Pancreas (tissue), 10 donors: ENCODE results near the gene COL16A1. TPM values are rescaled to one million over a fixed set of nuclear protein-coding genes. Genes with fewer than 3 reads are reported as not detected.

Source experiments
- ATAC-seq, 4 donors: fragments of 200-7000 bp; cut with Tn5 transposase; one replicate each; pipeline versions ENCODE4 v1.8.0 to v1.9.1; 2020; ENCODE audit warnings: mild to moderate bottlenecking in 4 of 4, moderate library complexity in 4 of 4
- DNase-seq, 6 donors: peaks; one replicate each; pipeline ENCODE4 v3.0.0-alpha.2; 2020
- FAIRE-seq: peaks from 2 replicates; lab custom pipeline; 2012; peaks lifted over from hg19 to GRCh38; lab: Jason Lieb, UNC
- H3K27ac ChIP-seq, 4 donors: fragments of 200-600 bp; sonication (generic); 1 replicate in 3 of 4; 2 replicates in 1 of 4; pipeline versions ENCODE4 v1.5.0 to v1.8.0; 2020
- H3K27me3 ChIP-seq, 4 donors: fragments of 200-600 bp; one replicate each; pipeline ENCODE4 v1.8.0; 2021
- H3K36me3 ChIP-seq, 3 donors: fragments of 200-600 bp; sonication (generic) in 1 of 3; one replicate each; pipeline versions ENCODE4 v1.5.0 to v1.8.0; 2020 to 2021
- H3K4me1 ChIP-seq, 3 donors: fragments of 200-600 bp; one replicate each; pipeline ENCODE4 v1.8.0; 2021
- H3K4me3 ChIP-seq, 4 donors: fragments of 200-600 bp; sonication (generic) in 2 of 4; one replicate each; pipeline versions ENCODE4 v1.5.0 to v1.8.0; 2020 to 2021
- H3K9me3 ChIP-seq, 4 donors: fragments of 200-600 bp; one replicate each; pipeline ENCODE4 v1.8.0; 2021
- CTCF ChIP-seq, 4 donors: fragments of 200-600 bp; sonication (generic) in 3 of 4; IDR thresholded peaks; one replicate each; pipeline versions ENCODE4 v1.5.0 to v1.8.0; 2021; ENCODE audit warnings: antibody characterized with exemption in 4 of 4
- WGBS, 2 donors: extraction: QIAGEN DNeasy Blood & Tissue Kit; methylation state at CpG; one replicate each; pipeline ENCODE4 v1.1.7; 2013; 5-methylcytosine and 5-hydroxymethylcytosine counted together
- intact Hi-C, 3 donors: fragments of 100-400 bp; cut with DNase I; formaldehyde crosslinking; loops; one replicate each; pipeline versions ENCODE4 v1.11.1 to v1.14.2; 2022
- polyA plus RNA-seq, 2 donors: library from polyadenylated mRNA; stranded (reverse); fragments of 200-250 nt; gene quantifications; one replicate each; pipeline ENCODE4 v1.2.3, GENCODE V29; 2013
- total RNA-seq, 6 donors: library from RNA; stranded (reverse); fragmentation: NEBNext Ultra II Directional in 4 of 6; extraction: Animal tissue kit (Norgen Biotek cat#: 25700) in 4 of 6; gene quantifications; one replicate each; pipeline versions ENCODE4 v1.2.1 to v1.2.4, GENCODE V29; 2021 to 2023
- donor health status: healthy with polysubstance abuse.
- donor health status: DM: no; HTN: no; CAD: no; lungs with moderate emphysema.
- donor health status: DM: no; HTN: no; CAD: no.
- donor health status: control.
- donor health status: control.
- donor health status: Bipolar disorder and iron deficiency.
- donor health status: DM: yes; HTN: yes; CAD: no.
- donor health status: DM: no; HTN: no; CAD: no.
- donor health status: DM: no; HTN: no; CAD: no.
- donor health status: DM: yes; HTN: yes; CAD: no.

Gene COL16A1
- total and polyA plus RNA-seq, 8 donors, result 3.3 to 26.7 (median 11.2) TPM

GRCh38 chr1:31694069-31694963 is 9.5 kb downstream of the COL16A1 start:
- DNase-seq (no peak), FAIRE-seq (no peak), ATAC-seq (no peak)
- H3K27me3 ChIP-seq, result no peaks in the 10 kb centered on the region
- H3K27ac ChIP-seq, result no peak overlapping the region
- no peaks in the 10 kb centered on the region for H3K9me3 ChIP-seq
- no peaks in the 10 kb centered on the region for H3K36me3 ChIP-seq
- intact Hi-C loops, result no loop called here
- no peaks in the 10 kb centered on the region for H3K4me1 ChIP-seq
- TF ChIP-seq CTCF (IDR thresholded peaks at IDR 0.05), result no peak
- 82% methylated on average over 12 of the region's 12 CpGs for WGBS, 2 donors
- H3K4me3 ChIP-seq, result no peak overlapping the region

- no peak overlapping the region for H3K27ac ChIP-seq
- WGBS, 2 donors, result 72 to 83% methylated on average over 10 of the region's 10 CpGs
- no peak overlapping the region for H3K4me3 ChIP-seq
- H3K36me3 ChIP-seq, result no peaks in the 10 kb centered on the region
- ATAC-seq (no peak), DNase-seq (no peak), FAIRE-seq (no peak)
- no peak for TF ChIP-seq CTCF (IDR thresholded peaks at IDR 0.05)
- intact Hi-C loops, result no loop called here
- H3K27me3 ChIP-seq, result no peaks in the 10 kb centered on the region
- H3K4me1 ChIP-seq, result no peaks in the 10 kb centered on the region
- H3K9me3 ChIP-seq, result no peaks in the 10 kb centered on the region
Measured at GRCh38 chr1:31693231-31693630, 10.6 kb downstream of the COL16A1 start.

GRCh38 chr1:31691951-31692350 is 11.9 kb downstream of the COL16A1 start:
- Histone ChIP-seq H3K36me3 (no peaks in the 10 kb centered on the region), H3K27me3 (no peaks in the 10 kb centered on the region), H3K4me1 (no peaks in the 10 kb centered on the region), H3K9me3 (no peaks in the 10 kb centered on the region), H3K4me3 (no peak overlapping the region), H3K27ac (no peak overlapping the region)
- WGBS, 2 donors, result 74 to 81% methylated on average over 11 of the region's 11 CpGs
- peak in 1 of 6 donors; percentile 13 for DNase-seq
- no peak for TF ChIP-seq CTCF (IDR thresholded peaks at IDR 0.05)
- no peak for ATAC-seq
- intact Hi-C loops, result no loop called here
- no peak for FAIRE-seq

GRCh38 chr1:31691446-31691845 is 12.4 kb downstream of the COL16A1 start:
- FAIRE-seq (no peak), ATAC-seq (no peak), DNase-seq (peak in 2 of 6 donors; percentile 26 to 60)
- TF ChIP-seq CTCF (IDR thresholded peaks at IDR 0.05), result no peak
- no peaks in the 10 kb centered on the region for H3K9me3 ChIP-seq
- H3K27ac ChIP-seq, result no peak overlapping the region
- H3K27me3 ChIP-seq, result no peaks in the 10 kb centered on the region
- no peak overlapping the region for H3K4me3 ChIP-seq
- WGBS, 2 donors, result 76 to 80% methylated on average over 4 of the region's 4 CpGs
- intact Hi-C loops, result no loop called here
- H3K4me1 ChIP-seq, result no peaks in the 10 kb centered on the region
- H3K36me3 ChIP-seq, result no peaks in the 10 kb centered on the region

GRCh38 chr1:31690921-31691320 is 12.9 kb downstream of the COL16A1 start:
- H3K36me3 ChIP-seq, result no peaks in the 10 kb centered on the region
- no peaks in the 10 kb centered on the region for H3K9me3 ChIP-seq
- intact Hi-C loops, result no loop called here
- H3K4me3 ChIP-seq, result no peak overlapping the region
- FAIRE-seq (no peak), ATAC-seq (no peak), DNase-seq (peak in 2 of 6 donors; percentile 9 to 50)
- H3K27me3 ChIP-seq, result no peaks in the 10 kb centered on the region
- no peak for TF ChIP-seq CTCF (IDR thresholded peaks at IDR 0.05)
- WGBS, 2 donors, result 81 to 89% methylated on average over 8 to 10 of the region's 10 CpGs
- no peak overlapping the region for H3K27ac ChIP-seq
- no peaks in the 10 kb centered on the region for H3K4me1 ChIP-seq
